Measurements from ENCODE around the gene SNX13.

SNX13 gene

GRCh38 chr7:17854261-17855047 lies 85.8 kb downstream of the SNX13 start:
- TF ChIP-seq, protein P1, sequence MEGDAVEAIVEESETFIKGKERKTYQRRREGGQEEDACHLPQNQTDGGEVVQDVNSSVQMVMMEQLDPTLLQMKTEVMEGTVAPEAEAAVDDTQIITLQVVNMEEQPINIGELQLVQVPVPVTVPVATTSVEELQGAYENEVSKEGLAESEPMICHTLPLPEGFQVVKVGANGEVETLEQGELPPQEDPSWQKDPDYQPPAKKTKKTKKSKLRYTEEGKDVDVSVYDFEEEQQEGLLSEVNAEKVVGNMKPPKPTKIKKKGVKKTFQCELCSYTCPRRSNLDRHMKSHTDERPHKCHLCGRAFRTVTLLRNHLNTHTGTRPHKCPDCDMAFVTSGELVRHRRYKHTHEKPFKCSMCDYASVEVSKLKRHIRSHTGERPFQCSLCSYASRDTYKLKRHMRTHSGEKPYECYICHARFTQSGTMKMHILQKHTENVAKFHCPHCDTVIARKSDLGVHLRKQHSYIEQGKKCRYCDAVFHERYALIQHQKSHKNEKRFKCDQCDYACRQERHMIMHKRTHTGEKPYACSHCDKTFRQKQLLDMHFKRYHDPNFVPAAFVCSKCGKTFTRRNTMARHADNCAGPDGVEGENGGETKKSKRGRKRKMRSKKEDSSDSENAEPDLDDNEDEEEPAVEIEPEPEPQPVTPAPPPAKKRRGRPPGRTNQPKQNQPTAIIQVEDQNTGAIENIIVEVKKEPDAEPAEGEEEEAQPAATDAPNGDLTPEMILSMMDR (IDR thresholded peaks at IDR 0.05; ENCODE audit: low read depth, low read length), result no peak
- no peak overlapping the region for H3K4me3 ChIP-seq (ENCODE audit: low read depth, low read length)
- DNase-seq (ENCODE audit: low read depth, low spot score), result no peak
- in situ Hi-C loops (cut with HindIII; ENCODE audit: low sequenced_read_pairs), result no loop called here

DNA sequence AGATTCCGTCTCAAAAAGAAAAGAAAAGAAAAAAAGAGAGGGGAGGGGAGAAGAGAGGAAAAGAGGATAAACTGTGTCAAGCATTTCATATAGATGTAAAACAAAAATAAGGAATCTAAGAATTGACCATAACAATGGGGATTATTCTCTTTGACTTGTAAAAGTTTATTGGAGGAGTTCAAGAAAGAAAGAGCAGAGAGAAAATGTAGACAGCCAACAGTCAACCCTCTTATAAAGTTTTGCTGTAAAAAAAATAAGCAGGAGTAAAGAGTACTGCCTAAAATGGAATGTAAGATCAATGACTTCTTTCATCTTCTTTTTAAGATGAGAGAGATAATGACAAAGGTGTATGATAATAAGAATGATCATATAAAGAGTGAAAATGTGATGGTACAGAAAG lies 87.9 kb downstream of the SNX13 start:
- H3K4me3 ChIP-seq (ENCODE audit: low read depth, low read length), result no peak overlapping the region
- no peak for DNase-seq (ENCODE audit: low read depth, low spot score)
- TF ChIP-seq, protein P1 (IDR thresholded peaks at IDR 0.05; ENCODE audit: low read depth, low read length), result no peak
- in situ Hi-C loops (cut with HindIII; ENCODE audit: low sequenced_read_pairs), result no loop called here

- H3K4me3 ChIP-seq (ENCODE audit: low read depth, low read length), result no peak overlapping the region
- in situ Hi-C loops (cut with HindIII; ENCODE audit: low sequenced_read_pairs), result no loop called here
- DNase-seq (ENCODE audit: low read depth, low spot score), result peak; percentile 73
- TF ChIP-seq, protein P1 (IDR thresholded peaks at IDR 0.05; ENCODE audit: low read depth, low read length), result no peak
Observed at GRCh38 chr7:17849504-17849903, 90.8 kb downstream of the SNX13 start.

GRCh38 chr7:17848516-17848915 lies 91.8 kb downstream of the SNX13 start:
- in situ Hi-C loops (cut with HindIII; ENCODE audit: low sequenced_read_pairs), result no loop called here
- TF ChIP-seq, protein P1 (IDR thresholded peaks at IDR 0.05; ENCODE audit: low read depth, low read length), result no peak
- H3K4me3 ChIP-seq (ENCODE audit: low read depth, low read length), result no peak overlapping the region
- DNase-seq (ENCODE audit: low read depth, low spot score), result no peak

GRCh38 chr7:17846935-17847334 lies 93.4 kb downstream of the SNX13 start:
- in situ Hi-C loops (cut with HindIII; ENCODE audit: low sequenced_read_pairs), result no loop called here
- TF ChIP-seq, protein P1 (IDR thresholded peaks at IDR 0.05; ENCODE audit: low read depth, low read length), result no peak
- no peak overlapping the region for H3K4me3 ChIP-seq (ENCODE audit: low read depth, low read length)
- no peak for DNase-seq (ENCODE audit: low read depth, low spot score)

DNA sequence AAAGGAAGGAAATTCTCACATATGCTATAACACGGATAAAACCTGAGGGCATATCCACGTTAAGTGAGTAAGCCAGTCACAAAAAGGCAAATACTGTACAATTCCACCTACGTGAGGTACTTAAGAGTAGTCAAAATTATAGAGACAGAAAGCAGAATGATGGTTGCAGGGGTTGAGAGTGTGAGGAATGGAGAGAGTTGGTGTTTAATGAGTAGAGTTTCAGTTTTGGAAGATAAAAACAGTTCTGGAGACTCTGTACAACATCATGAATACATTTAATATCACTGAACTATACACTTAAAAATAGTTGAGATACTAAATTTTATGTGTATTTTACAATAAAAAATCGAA lies 95.1 kb downstream of the SNX13 start:
- TF ChIP-seq, protein P1 (IDR thresholded peaks at IDR 0.05; ENCODE audit: low read depth, low read length), result no peak
- DNase-seq (ENCODE audit: low read depth, low spot score), result no peak
- in situ Hi-C loops (cut with HindIII; ENCODE audit: low sequenced_read_pairs), result no loop called here
- no peak overlapping the region for H3K4me3 ChIP-seq (ENCODE audit: low read depth, low read length)

Data from astrocyte of the spinal cord (primary cell).